C4-2B (cell line): ENCODE measurements around the gene ACOT11.

Experiments
- H3K27ac ChIP-seq: fragments of 450-650 bp; 2 replicates; pipeline ENCODE4 v1.5.1; 2017
- CTCF ChIP-seq: fragments of 450-650 bp; conservative IDR thresholded peaks from 2 replicates; pipeline ENCODE4 v1.5.1; 2017; ENCODE audit warnings: mild to moderate bottlenecking
- ZFX ChIP-seq: fragments of 450-650 bp; IDR thresholded peaks from 2 replicates; pipeline ENCODE4 v1.6.1; 2017

ACOT11 gene

GRCh38 chr1:54640361-54640760 lies 92.3 kb downstream of the ACOT11 start:
- TF ChIP-seq CTCF (no peak), ZFX (no peak)

GRCh38 chr1:54640863-54641836 lies 93.1 kb downstream of the ACOT11 start, which contains the start of gene MROH7:
Gene MROH7 (plus strand): TSS chr1:54641786. CDS start chr1:54652927, 11,141 bp downstream.
- H3K27ac ChIP-seq = no peak within 1 kb of the TSS
- TF ChIP-seq CTCF = no peak
- no peak for TF ChIP-seq ZFX

More at GRCh38 chr1:54640361-54640760, 92.3 kb downstream of the ACOT11 start:
- H3K27ac ChIP-seq = no peak overlapping the region

GRCh38 chr1:54643736-54644135 lies 95.7 kb downstream of the ACOT11 start:
- H3K27ac ChIP-seq = no peak overlapping the region
- TF ChIP-seq CTCF (no peak), ZFX (no peak)

- no peak for TF ChIP-seq ZFX
- TF ChIP-seq CTCF = no peak
- H3K27ac ChIP-seq = no peak overlapping the region
These were observed 98.0 kb downstream of the ACOT11 start for GRCh38 chr1:54645806-54646676.

- no peak overlapping the region for H3K27ac ChIP-seq
- TF ChIP-seq CTCF (no peak), ZFX (no peak)
These were observed 101.3 kb downstream of the ACOT11 start for GRCh38 chr1:54649130-54649898.

- no peak overlapping the region for H3K27ac ChIP-seq
- TF ChIP-seq ZFX = no peak
- TF ChIP-seq CTCF = no peak
These were observed 101.9 kb downstream of the ACOT11 start for GRCh38 chr1:54649921-54650320.
